GM04504 (cell line): ENCODE results near the gene MBD3.
"Not testable (repeated sequence)": the region's sequence is repeated elsewhere in the genome, so short reads cannot be mapped to it uniquely, and the experiment has no call there.

Source experiments
- DNase-seq: peaks from one replicate; pipeline ENCODE4 v3.0.0-alpha.2; 2012; ENCODE audit warnings: low read depth

MBD3 gene

DNA sequence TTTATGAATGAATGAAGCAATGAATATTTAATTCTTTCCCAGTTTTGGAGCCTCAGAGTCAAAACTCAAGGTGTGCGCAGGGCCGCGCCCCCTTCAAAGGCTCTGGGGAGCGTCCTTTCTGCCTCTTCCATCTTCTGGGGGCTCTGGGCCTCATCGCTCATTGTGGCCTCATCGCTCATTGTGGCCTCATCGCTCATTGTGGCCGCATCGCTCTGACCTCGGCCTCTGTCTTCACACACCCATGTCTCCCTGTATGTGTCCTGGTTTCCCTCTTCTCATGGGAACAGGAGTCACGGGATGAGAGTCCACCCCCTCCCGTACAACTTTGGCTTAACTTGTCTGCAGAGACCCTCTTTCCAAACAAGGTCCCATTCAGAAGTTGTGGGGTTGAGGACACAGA is 21.3 kb downstream of the MBD3 start:
- DNase-seq = no peak

DNA sequence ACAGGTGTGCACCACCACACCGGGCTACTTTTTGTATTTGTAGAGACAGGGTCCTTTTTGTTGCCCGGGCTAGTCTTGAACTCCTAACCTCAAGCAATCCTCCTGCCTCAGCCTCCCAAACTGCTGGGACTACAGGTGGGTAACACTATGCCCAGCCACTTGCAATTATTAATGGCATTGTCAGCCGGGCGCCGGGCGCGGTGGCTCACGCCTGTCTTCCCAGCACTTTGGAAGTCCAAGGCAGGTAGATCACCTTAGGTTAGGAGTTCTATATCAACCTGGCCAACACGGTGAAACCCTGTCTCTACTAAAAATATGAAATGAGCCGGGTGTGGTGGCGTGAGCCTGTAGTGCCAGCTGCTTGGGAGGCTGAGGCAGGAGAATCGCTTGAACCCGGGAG is 21.8 kb downstream of the MBD3 start:
- DNase-seq = no peak

DNA sequence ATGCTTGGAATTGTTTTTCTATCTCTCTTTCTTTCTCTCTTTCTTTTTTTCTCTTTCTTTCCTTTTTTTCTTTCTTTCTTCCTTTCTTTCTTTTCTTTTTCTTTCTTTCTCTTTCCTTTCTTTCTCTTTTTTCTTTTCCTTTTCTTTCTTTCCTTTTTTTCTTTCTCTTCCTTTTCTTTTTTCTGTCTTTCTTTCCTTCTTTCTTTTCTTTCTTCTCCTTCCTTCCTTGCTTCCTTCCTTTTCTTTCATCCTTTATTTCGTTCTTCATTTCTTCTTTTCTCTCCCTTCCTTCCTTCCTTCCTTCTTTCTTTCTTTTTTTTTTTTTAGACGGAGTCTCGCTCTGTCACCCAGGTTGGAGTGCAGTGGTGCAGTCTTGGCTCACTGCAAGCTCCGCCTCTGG is 22.7 kb downstream of the MBD3 start:
- no peak for DNase-seq

DNA sequence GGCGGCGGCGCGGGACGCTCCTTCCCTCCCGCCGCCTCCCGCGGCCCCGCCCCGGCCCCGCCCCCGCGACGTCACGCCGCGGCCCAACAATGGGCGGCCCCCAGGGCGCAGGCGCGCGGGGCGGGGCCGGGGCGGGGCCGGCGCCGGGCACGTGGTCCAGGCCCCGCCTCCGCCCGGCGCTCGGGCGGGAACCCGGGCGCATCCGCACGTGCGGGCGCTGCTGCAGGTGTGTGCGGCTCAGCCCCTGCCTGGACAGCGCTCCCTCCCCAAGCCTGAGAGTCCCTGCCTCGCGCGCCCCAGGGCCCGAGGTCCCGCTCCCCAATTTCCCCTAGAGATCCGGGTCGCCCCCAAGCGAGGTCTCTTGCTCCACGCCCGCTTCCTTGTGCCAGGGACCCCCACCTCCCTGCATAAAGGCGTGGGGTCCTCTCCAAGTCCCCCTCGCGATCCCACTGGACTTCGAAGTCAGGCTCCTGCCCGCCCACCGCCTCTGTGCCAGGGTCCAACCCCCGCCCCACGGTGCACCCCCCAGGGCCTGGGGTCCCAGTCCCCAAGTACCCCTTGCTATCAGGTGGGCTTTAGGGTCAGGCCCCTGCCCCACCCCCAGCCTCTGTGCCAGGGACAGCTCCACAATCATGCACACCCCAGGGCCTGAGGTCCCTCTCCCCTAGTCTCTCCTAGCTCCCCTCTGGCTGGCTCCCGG is 24.2 kb downstream of the MBD3 start, which contains the start of gene MEX3D:
Gene MEX3D, minus strand, starts transcription at position 6 of the 700 bp plus-strand sequence. CDS start 267 bp downstream, outside the sequence.
- DNase-seq = peak; percentile 45

DNA sequence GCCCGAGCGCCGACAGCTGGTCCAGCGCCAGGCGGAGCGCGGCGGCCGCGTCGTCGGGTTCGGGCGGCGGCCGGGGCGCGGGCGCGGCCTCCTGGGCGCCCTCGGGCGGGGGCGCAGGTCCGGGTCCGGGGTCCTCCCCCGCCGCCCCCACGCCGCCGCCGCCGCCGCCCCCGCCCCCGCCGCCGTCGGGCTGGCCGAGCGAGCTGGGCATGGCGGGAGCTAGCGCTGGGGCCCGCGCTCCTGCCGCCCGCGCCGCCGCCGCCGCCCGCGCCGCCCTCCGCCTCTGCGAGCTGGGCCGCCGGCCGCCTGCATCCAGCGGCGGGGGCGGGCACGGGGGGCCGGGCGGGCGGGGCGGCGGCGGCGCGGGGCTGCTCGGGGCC is 24.8 kb downstream of the MBD3 start:
- no peak for DNase-seq

DNA sequence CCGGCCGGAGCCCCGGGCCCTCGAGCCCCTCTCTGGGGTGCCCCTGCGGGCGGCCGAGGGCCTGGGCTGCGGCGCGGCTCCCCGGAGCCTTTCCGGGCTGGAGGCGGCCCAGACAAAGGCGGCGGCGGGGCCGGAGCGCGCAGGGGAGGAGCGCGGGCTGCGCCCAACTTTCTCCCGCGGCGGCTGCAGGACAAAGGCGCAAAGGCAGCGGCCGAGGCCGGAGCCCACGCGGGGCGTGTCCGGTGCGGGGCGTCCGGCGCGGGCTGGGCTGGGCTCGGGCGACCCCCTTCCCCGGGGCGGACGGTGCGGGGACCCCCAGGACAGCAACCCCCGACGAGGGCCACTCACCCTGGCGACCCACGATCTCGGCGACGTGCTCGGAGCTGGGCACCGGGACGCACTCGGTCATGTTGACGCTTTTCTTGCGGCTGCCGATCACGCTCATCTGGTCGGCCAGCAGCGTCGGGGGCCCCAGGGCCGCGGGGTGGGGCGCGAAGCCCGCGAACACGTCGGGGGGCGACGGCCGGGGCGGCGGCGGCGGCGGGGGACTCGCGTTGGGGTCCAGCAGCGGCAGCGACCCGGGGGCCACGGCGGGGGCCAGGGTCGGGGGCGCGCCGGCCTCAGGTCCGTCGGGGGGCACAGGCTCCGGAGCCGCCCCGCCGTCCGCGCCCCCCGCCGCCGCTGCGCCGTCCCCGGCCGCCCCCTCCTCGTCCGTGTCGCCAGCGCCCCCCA is 25.4 kb downstream of the MBD3 start:
- DNase-seq = no peak

DNA sequence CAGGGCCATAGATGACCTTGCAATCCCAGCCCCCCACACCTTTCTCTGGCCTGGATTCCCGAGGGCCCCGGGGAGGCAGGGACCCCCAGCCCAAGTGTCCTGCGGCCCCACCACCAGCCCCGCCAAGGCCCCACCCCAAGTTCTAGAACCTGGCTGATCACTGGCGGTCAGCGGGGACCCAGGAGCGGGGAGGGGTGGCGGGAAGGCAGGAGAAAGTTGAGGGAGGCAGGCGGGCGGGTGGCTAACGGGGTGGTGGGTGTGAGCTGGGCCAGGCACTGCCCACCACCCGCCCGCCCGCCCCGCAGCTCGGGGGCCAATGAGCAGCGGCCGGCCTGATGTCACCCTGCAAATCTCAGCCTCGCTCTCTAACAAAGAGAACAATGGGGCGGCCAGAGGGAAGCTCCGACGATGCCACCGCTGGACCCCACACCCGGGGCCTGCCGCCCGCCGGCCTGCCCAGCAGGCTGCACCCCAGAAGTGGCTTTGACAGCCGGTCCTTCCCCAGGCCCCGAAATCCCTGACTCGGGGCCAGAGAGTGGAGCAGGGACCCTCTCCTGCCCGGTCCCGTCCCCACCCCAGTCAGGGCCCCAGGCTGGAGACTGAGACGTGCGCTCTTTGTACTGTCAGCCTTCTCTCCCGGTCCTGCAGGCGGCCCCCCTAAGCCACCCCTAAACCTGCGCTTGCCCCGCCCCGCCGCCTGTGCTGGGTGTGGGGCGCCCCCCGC is 26.1 kb downstream of the MBD3 start:
- peak; percentile 72 for DNase-seq

DNA sequence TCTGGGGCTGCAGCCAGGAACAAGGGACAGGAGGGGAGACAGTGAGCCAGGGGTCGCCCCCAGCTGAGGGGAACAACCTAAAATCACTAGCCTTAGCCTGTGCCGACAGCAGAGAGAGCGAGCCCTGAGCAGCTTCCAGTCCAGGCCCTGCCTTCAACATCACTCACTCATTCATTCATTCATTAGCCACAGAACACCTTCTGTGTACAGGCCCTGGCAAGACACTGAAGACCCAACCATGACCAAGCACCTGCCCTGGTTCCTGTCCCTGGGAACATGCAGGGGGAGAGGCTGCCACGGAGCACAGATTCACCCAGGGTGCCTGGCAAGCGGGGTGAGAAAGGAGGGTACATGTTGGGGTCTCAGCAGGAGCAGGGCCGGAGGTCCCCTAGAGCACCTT is 29.4 kb downstream of the MBD3 start:
- no peak for DNase-seq

DNA sequence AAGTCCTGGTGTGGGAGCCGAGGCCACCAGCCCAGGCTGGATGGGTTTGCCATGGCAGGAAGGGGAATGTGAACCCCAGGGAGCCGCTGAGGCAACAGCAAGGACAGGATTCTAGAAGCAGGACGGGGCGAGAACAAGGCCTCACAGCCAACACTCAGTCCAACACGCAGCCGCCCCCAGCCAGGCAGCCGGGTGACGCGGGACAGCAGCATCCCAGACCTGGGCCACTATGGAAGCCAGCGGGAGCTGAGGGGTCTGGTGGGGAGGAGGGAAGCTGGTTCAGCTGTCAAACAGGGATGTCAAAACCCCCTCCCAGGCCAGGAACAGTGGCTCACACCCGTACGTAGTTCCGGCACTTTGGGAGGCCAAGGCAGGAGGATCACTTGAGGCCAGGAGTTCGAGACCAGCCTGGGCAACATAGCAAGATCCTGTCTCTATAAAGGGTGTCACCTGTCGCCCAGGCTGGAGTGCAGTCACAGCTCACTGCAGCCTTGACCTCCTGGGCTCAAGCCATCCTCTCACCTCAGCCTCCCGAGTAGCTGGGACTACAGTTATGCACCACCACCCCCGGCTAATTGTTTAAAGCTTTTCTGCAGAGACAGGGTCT is 31.3 kb downstream of the MBD3 start:
- no peak for DNase-seq

DNA sequence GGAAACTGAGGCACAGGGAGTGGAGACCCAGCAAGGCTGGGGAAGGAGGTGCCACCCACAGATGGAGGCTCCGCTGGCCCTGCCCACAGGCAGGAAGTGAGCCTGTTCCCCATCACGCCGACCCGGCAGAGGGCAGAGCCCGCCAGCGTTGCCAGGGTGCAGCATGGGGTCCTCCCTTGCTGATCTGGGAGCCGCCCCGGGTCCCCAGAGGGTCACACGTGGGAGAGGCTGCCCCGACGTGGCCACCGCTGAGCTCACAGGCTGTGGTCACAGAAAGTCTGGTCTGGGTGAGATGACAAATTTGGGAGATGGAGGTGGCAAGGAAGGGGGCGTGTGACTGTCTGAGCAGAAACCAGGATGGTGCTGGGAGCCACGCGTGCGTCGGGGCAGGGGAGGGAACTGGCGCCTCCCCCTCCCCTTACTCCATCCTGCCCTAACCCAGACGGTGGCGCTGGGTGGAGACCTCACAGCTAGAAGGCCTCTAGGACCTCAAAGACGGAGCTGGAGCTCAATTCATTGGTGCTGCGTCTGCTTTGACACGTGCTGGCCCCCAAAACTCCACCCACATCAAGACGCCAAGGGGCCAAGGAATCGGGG is 32.3 kb downstream of the MBD3 start:
- no peak for DNase-seq

DNA sequence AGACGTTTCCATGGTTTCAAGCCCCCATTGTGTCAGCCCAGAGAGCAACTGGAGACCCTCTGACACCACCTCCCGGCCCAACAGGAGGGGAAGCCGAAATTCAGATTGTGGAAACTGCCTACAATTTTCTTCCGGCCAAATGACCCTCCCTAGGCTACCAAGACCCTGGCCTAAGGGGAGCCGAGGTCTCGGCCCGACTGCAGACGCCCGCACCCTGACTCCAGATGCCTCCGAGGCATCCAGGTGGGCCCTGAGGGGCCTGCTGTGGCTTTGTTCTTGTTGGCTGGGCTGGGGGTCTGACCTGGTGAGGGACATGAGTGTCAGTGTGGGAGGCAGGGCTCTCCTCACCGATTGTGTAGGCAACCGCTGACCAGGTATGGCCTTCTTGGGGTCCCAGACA is 34.1 kb downstream of the MBD3 start:
- DNase-seq = no peak

DNA sequence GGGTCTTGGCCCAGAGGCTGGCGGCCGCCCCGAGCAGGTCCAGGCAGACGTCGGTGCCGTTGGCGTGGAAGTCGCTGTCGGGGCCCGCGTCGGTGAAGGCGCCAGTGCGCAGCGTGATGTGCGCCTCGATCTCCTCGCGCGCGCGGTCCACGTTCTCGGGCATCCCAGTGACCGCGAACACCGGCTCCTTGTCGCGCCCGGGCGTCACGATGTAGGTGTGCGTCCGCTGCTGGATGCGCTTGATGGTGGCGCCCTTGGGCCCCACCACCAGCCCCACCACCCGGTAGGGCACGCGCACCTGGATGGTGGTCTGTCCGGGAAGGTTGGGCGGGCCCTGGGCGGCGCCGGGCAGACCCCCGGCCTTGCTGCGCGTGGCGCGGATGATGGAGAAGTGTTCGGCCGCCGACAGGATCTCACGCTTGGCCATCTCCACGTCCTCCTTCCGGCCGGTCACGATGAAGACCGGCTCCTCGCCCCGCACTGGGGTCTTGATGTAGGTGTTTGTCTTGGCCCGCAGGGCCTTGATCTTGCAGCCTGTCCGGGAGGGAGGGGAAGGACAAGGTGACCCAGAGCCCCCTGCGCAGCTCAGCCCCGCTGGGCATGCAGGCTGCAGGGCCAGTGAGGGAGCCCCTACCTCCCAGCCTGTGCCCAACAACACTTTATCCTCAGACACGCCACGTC is 36.1 kb downstream of the MBD3 start:
- no peak for DNase-seq

DNA sequence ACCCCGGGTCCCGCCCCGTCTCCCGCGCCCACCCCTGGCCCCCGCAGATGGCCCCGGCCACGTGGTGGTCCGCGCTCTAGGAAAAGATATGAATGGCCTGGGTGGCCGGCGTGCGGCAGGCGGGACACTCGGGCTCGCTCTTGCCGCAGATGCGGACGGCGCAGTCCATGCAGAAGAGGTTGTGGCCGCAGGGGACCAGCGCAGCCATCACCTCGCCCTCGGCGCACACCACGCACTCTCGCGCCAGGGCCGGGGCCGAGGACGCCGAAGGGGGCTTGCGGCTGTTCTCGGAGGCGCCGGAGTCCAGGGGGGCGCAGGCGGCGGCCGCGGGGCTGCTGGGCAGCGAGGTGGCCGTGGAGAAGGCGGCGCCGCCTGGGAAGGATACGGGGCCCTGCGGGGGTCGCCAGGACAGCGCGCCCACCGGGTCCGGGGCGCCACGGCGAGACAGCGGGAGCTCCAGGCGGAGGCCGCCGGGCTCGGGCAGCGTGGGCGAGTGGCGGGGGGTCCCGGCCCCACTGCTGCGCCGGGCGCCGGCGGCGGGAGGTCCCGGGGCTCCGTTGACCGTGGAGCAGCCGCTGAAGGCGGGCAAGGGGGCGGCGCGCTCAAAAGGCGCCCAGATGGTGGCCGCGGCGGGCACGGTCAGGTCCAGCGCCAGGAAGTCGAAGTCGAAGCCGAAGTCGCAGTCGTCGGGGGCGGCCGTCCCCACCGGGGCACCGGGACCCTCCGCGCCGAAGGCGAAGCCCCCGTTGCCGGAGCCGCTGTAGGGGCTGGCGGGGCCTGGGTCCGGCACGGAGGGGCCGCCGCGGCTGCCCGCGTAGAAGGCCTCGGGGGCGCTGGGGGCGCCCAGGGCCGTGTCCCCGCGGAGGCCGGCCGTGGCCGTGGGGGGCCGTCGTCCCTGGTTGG is 36.9 kb downstream of the MBD3 start:
- DNase-seq = no peak

DNA sequence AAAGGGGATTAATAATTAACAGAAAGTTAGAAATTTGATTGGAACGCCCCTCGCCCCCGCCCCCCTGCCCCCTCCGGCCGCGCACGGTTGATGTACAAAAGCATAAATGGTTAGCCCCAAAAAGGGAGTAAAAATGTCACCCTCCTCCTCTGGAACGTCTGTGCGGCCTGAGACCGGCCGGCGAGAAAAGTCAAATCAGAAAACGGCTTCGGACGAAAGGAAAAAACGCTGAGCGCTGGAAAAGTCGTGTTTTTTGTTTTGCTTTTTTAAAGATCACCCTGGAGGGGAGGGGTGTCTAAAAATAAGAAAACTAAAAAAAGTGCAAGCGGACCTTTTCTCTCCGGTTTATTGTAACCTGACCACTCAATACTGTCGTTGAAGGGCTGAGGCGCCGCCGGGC is 37.7 kb downstream of the MBD3 start:
- no peak for DNase-seq

DNA sequence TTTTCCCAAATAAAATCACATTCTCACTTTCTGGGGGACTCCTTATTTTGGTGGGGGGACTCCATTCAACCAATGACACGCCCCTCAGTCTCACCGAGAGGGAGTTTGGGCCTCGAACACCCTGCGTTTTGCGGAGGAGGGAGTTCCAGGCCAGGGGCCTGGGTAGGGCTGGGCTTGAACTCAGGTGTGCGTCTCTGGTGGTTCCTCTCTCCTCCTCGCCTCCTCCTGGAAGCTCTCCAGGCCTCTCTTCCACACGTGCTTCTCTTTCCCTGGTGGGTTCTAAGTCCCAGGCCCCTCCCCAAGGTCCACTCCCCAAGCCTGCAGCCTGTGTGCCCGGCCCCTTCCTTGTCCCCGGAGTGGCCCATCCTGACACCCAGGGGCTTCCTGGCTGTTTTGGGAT is 39.2 kb downstream of the MBD3 start:
- no peak for DNase-seq

DNA sequence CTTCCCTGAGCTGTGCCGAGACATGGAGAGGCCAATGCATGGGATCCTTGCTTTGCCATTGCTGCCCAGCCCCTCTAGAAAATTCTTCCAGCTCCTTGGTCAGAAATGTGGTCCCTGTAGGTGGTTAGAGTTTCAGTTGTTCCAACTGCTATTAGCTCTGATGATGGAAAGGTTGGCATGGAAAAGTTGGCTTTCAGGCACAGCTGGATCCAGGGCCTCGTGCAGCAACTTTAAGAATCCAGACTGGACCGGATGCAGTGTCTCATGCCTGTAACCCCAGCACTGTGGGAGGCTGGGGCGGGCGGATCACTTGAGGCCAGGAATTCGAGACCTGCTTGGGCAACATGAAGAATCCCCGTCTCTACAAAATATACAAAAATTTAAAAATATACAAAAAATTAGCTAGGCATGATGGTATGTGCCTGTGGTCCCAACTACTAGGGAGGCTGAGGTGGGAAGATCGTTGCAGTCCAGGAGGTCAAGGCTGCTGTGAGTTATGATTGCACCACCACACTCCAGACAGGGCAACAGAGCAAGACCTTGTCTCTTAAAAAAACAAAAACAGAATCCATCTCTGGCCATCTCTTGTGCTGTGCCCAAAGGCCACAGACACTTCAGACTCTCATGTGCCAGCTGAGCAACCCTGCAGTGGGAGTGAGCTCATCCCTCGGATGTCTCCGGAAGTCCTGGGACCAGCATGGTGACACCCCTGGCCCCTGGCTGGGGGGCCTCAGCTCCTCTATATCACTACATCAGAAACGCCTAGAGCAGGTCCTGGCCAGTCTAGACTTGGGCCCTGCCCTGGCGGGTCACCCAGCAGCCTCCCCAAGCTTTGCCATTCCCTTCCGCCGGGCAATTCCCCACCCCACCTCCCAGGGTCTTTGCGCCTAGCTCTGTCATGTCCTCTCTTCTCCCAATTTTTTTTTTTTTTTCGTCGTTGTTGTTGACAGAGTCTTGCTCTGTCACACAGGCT is 41.3 kb downstream of the MBD3 start:
- DNase-seq = no peak

DNA sequence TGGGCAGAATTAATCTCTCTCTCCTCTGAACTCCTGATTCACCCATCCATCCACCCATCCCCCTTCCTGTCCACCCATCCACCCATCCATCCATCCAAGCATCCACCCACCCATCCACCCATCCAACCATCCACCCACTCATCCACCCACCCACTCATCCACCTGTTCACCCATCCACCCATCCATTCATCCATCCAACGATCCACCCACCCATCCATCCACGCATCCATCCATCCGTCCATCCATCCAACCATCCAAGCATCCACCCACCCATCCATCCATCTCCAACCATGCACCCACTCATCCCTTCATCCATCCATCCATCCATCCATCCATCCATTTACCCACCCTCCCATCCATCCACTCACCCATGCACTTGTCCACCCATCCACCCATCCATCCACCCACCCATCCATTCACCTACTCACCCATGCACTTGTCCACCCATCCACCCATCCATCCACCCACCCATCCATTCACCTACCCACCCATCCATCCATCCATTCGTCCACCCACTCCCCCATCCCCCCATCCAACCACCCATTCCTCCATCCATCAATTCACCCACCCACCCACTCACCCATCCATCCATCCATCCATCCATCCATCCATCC is 43.2 kb downstream of the MBD3 start:
- no peak for DNase-seq

DNA sequence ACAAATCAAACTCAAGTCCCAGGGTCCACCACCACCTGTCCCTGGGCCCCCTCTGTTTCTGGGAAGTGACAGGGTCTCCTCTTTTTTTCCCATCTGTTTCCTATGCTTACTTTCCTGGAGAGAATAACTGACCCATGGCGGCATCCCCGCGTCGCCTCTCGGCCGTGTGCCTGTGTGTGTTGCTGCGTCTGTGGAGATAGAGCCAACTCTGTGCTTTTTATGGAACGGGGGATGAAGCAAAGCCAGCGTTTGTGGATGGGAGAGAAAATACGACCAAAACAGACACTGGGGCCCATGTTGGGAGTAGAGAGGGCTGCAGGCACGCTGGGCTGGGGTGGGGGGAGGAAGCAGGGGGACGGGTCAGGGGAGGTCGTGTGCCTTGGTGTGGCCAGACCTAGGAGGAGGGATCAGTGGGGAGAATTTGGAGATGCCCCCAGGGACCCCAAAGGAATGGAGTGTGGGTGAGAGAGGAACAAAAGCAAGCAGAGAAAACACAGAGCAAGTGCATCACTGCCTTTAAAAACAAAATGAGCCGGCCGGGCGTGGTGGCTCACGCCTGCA is 52.2 kb downstream of the MBD3 start:
- no peak for DNase-seq

DNA sequence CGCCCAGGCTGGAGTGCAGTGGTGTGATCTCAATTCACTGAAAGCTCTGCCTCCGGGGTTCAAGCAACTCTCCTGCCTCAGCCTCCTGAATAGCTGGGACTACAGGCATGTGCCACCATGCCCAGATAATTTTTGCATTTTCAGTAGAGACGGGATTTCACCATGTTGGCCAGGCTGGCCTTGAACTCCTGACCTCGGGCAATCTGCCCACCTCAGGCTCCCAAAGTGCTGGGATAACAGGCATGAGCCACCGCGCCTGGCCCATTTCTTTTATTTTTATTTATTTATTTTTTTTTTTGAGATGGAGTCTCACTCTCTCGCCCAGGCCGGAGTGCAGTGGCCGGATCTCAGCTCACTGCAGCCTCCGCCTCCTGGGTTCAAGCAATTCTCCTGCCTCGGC is 52.9 kb downstream of the MBD3 start:
- DNase-seq = not testable (repeated sequence)
